Fibroblast of mammary gland (primary cell): ENCODE data around the gene SEC14L1.

ENCODE experiments used
- DNase-seq: peaks from one replicate; pipeline ENCODE4 v3.0.0-alpha.2; 2010; ENCODE audit warnings: low read depth
- H3K4me3 ChIP-seq: 2 replicates; pipeline ENCODE4 v1.5.1; 2011; ENCODE audit warnings: low read depth, mild to moderate bottlenecking, low read length, moderate library complexity; ENCODE audit not compliant: control insufficient read depth
- CTCF ChIP-seq: conservative IDR thresholded peaks from 2 replicates; pipeline ENCODE4 v1.5.1; 2011; ENCODE audit warnings: low read depth, low read length, inconsistent platforms; ENCODE audit not compliant: control insufficient read depth, insufficient read depth

SEC14L1 gene

DNA sequence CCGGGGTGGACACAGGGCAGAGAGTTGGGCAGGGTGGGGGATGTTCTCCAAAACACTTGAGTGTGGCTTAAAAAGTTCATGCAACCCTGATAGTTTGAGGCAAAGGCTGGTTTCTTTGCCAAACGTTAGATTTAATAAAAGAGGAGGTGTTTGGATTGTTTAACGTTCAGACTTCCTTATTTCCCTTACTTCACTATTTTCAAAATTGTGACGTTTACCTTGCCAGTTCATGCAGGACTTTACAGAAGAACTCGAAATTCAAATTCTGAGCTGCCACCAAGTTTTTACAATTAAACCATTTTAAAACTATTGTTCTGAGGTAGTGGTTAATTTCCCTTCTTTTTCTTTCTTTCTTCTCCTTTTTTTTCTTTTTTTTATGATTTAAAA is 5.5 kb downstream of the SEC14L1 start:
- no peak overlapping the region for H3K4me3 ChIP-seq
- no peak for DNase-seq
- TF ChIP-seq CTCF: no peak

GRCh38 chr17:77146882-77147281 is 6.1 kb downstream of the SEC14L1 start:
- TF ChIP-seq CTCF: no peak
- DNase-seq: no peak
- no peak overlapping the region for H3K4me3 ChIP-seq

DNA sequence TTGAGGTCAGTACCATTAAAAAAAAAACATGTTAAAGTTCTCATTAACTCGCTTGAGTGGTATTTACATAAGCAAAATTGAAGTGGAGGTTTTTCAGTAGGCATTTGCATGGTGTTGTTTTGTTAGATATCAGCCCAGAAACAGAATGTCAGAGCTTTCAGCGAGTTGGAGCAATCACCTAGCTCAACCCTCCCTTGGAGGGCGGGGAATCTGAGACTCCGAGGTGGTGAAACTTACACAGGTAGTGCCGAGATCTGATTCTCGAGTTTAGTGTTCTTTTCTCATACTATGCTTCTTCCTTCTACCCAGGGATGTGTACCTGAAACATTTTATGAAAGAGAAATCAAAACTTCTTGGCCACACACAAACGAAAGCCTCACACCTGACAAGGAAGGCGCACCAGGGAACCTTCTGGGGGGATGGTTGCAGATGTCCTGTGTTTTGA is 6.6 kb downstream of the SEC14L1 start:
- no peak for TF ChIP-seq CTCF
- H3K4me3 ChIP-seq: no peak overlapping the region
- DNase-seq: no peak

DNA sequence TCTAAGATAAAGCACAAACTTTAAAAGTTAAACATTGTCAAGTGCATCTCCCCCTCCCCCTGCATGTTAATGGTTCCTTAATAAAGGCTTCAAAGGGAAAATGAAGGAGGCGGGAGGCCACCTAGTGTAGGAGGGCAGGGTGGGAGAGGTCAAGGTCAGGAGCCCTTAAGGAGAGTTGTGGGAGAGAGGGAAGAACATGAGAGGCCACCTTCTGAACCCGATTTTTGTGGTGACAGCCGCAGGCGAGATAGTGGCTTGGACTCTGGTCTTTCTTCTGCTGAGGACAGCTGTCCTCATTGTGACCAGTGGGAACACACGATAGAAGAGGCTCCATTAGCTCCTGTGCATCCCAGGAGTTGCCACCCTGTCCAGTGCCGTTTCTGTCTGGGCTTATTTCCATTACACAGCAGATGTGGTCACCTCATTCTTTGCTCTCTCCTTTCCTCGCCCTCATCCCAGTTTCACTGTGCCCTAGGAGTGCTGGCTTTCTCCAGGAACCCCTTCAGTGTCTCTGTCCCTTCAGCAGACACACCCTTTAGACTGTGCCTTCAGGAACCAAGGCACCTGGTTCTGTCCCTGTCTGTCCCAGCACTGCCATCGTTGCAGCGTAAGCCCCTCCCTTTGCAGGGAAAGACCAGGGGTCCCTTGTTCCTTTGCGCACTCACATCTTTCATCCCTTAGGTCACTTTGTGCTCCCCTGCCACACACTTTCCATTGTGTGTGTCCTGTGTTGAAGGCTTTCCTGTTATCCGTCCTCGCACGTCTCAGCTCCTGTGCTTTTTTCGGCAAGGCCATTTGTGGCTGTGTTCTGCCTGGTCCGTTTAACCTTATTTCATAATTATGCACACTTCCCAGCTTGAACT is 7.5 kb downstream of the SEC14L1 start:
- no peak for TF ChIP-seq CTCF
- H3K4me3 ChIP-seq: no peak overlapping the region
- no peak for DNase-seq

- no peak overlapping the region for H3K4me3 ChIP-seq
- DNase-seq: no peak
- TF ChIP-seq CTCF: no peak
Observed at GRCh38 chr17:77148940-77149510, 8.3 kb downstream of the SEC14L1 start.

- no peak for DNase-seq
- no peak for TF ChIP-seq CTCF
- no peak overlapping the region for H3K4me3 ChIP-seq
Observed at GRCh38 chr17:77150196-77150595, 9.4 kb downstream of the SEC14L1 start.
